Fibroblast of lung (primary cell): ENCODE results near the gene MYH10. TPM values are rescaled to one million over a fixed set of nuclear protein-coding genes. Genes with fewer than 3 reads are reported as not detected.

Experiments used
- DNase-seq, 2 donors: peaks; one replicate each; pipeline versions ENCODE4 v3.0.0 to v3.0.0-alpha.2; 2010; ENCODE audit warnings: low read depth in 2 of 2
- H2AFZ ChIP-seq: 2 replicates; pipeline ENCODE4 v1.5.1; 2012; ENCODE audit warnings: low read length, control low read depth, inconsistent platforms
- H3K27ac ChIP-seq: 2 replicates; pipeline ENCODE4 v1.5.1; 2011; ENCODE audit warnings: low read length, control low read depth; ENCODE audit not compliant: insufficient read depth
- H3K27me3 ChIP-seq: 2 replicates; pipeline ENCODE4 v1.5.1; 2011; ENCODE audit warnings: mild to moderate bottlenecking, low read length; ENCODE audit not compliant: control insufficient read depth, insufficient read depth
- H3K36me3 ChIP-seq: 2 replicates; pipeline ENCODE4 v1.5.1; 2011; ENCODE audit warnings: low read length; ENCODE audit not compliant: control insufficient read depth, insufficient read depth
- H3K4me1 ChIP-seq: 2 replicates; pipeline ENCODE4 v1.5.1; 2011; ENCODE audit warnings: low read length; ENCODE audit not compliant: control insufficient read depth, insufficient read depth; ENCODE audit errors: extremely low read depth
- H3K4me2 ChIP-seq: 2 replicates; pipeline ENCODE4 v1.5.1; 2011; ENCODE audit warnings: low read length, control low read depth; ENCODE audit not compliant: insufficient read depth; ENCODE audit errors: extremely low read depth
- H3K4me3 ChIP-seq, 4 experiments: fragments of 200-600 bp in 1 of 4; sonication (generic) in 1 of 4; replicated peaks in 1 of 4; 2 replicates each; pipeline ENCODE4 v1.5.1; 2011 to 2016; ENCODE audit warnings: low read length in 4 of 4, low read depth in 3 of 4, mild to moderate bottlenecking in 3 of 4, control low read depth in 2 of 4, inconsistent platforms in 1 of 4, mixed read lengths in 1 of 4; ENCODE audit not compliant: insufficient read depth in 1 of 4; ENCODE audit errors: control extremely low read depth in 1 of 4
- H3K79me2 ChIP-seq: 2 replicates; pipeline ENCODE4 v1.5.1; 2012; ENCODE audit warnings: mild to moderate bottlenecking, low read length, inconsistent platforms; ENCODE audit not compliant: control insufficient read depth, insufficient read depth
- H3K9ac ChIP-seq: 2 replicates; pipeline ENCODE4 v1.5.1; 2011; ENCODE audit warnings: mild to moderate bottlenecking, low read length, control low read depth; ENCODE audit not compliant: insufficient read depth
- H3K9me3 ChIP-seq: 2 replicates; pipeline ENCODE4 v1.5.1; 2012; ENCODE audit warnings: low read depth, low read length; ENCODE audit not compliant: control insufficient read depth, insufficient read depth
- H4K20me1 ChIP-seq: 2 replicates; pipeline ENCODE4 v1.5.1; 2011; ENCODE audit warnings: low read length; ENCODE audit not compliant: control insufficient read depth, insufficient read depth; ENCODE audit errors: extremely low read depth
- EZH2 ChIP-seq: IDR thresholded peaks from 2 replicates; pipeline ENCODE4 v1.5.1; 2012; ENCODE audit warnings: low read length, control low read depth, mild to moderate bottlenecking; ENCODE audit errors: missing control alignments
- polyA plus RNA-seq, 2 donors: library from polyadenylated mRNA; depleted of rRNA in 1 of 2; stranded (reverse) in 1 of 2; unstranded in 1 of 2; fragments of >200 nt; gene quantifications; 2 replicates each; pipeline ENCODE4 v1.2.1, GENCODE V29; 2011 to 2012; ENCODE audit warnings: missing spikeins in 1 of 2
- total RNA-seq: library from RNA; depleted of rRNA; stranded (reverse); fragments of >200 nt; gene quantifications from 2 replicates; pipeline ENCODE4 v1.2.1, GENCODE V29; 2014
- TF ChIP-seq, protein P1 (sequence below), 2 donors: IDR thresholded peaks in 1 of 2; conservative IDR thresholded peaks in 1 of 2; 1 replicate in 1 of 2; 2 replicates in 1 of 2; pipeline ENCODE4 v1.5.1; 2011 to 2012; ENCODE audit warnings: low read length in 2 of 2, control low read depth in 1 of 2, inconsistent platforms in 1 of 2, low read depth in 1 of 2, mild to moderate bottlenecking in 1 of 2

Gene MYH10
- total and polyA plus RNA-seq, 2 donors (not counting 1 experiment from before 2014, with no cell fraction given) = 54.6 to 104 TPM

DNA sequence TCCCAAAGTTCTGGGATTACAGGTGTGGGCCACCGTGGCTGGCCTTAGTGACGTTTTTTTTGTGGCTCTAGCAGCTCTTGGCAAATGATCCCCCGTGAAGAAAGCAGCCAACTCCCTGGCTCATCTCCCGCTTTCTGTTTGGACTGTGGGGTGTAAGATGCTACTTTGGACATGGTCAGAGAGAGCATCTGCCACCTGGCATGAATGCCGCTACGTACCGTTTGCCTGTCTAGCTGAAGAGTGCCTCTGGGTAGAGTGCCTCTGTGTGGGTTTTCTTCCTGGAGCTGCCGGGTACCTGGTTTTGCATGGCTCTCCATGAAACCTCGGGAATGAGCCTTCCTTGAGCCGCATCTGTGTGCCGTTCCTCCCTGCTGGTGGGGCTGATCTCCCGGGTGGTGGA, 160.6 kb downstream of the MYH10 start:
- no peak overlapping the region for H3K4me2 ChIP-seq
- no peak overlapping the region for H2AFZ ChIP-seq
- peaks cover 32% of the 10 kb centered on the region for H3K36me3 ChIP-seq
- H3K9me3 ChIP-seq = no peaks in the 10 kb centered on the region
- H3K4me1 ChIP-seq = peaks cover 8% of the 10 kb centered on the region
- H4K20me1 ChIP-seq = no peaks in the 10 kb centered on the region
- H3K27me3 ChIP-seq = no peaks in the 10 kb centered on the region
- H3K79me2 ChIP-seq = peaks cover 19% of the 10 kb centered on the region
- H3K4me3 ChIP-seq = no peak overlapping the region
- no peak for TF ChIP-seq EZH2
- TF ChIP-seq, protein P1, sequence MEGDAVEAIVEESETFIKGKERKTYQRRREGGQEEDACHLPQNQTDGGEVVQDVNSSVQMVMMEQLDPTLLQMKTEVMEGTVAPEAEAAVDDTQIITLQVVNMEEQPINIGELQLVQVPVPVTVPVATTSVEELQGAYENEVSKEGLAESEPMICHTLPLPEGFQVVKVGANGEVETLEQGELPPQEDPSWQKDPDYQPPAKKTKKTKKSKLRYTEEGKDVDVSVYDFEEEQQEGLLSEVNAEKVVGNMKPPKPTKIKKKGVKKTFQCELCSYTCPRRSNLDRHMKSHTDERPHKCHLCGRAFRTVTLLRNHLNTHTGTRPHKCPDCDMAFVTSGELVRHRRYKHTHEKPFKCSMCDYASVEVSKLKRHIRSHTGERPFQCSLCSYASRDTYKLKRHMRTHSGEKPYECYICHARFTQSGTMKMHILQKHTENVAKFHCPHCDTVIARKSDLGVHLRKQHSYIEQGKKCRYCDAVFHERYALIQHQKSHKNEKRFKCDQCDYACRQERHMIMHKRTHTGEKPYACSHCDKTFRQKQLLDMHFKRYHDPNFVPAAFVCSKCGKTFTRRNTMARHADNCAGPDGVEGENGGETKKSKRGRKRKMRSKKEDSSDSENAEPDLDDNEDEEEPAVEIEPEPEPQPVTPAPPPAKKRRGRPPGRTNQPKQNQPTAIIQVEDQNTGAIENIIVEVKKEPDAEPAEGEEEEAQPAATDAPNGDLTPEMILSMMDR (conservative IDR thresholded peaks at IDR 0.05 in 1 of 2, IDR thresholded peaks at IDR 0.05 in 1 of 2; ENCODE audit: low read depth in 1 of 2, low read length in 2 of 2) = no peak
- no peak overlapping the region for H3K9ac ChIP-seq
- DNase-seq = no peak
- H3K27ac ChIP-seq = peak overlapping the region; percentile 14

- Histone ChIP-seq H3K79me2 (peaks cover 23% of the 10 kb centered on the region), H3K4me1 (peaks cover 8% of the 10 kb centered on the region), H2AFZ (no peak overlapping the region), H3K27me3 (no peaks in the 10 kb centered on the region), H4K20me1 (no peaks in the 10 kb centered on the region), H3K4me3 (no peak overlapping the region), H3K9me3 (no peaks in the 10 kb centered on the region), H3K9ac (no peak overlapping the region), H3K4me2 (no peak overlapping the region), H3K36me3 (peaks cover 29% of the 10 kb centered on the region), H3K27ac (no peak overlapping the region)
- TF ChIP-seq EZH2 = no peak
- TF ChIP-seq, protein P1 (conservative IDR thresholded peaks at IDR 0.05 in 1 of 2, IDR thresholded peaks at IDR 0.05 in 1 of 2; ENCODE audit: low read depth in 1 of 2, low read length in 2 of 2) = no peak
- DNase-seq = no peak
Observed at GRCh38 chr17:8468980-8469379, 161.5 kb downstream of the MYH10 start.

DNA sequence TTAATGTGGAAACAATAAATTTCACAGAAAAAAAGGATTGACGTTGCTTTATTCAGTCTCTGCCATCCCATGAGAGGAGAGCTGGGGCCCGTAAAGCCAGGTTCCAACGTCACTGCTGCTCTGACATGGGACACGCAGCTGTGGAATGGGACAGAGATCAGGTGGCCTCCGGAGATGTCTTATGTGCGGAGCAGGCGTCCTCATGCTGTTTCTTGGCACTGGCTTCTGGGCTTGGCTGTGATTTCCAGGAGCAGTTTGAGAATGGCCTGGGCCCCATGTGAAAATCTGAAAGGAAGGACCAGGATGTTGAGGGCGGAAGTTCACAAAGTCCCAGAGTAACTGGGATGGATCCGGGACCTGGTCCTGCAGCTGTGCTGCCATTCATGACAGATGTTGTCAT, 162.4 kb downstream of the MYH10 start:
- TF ChIP-seq, protein P1 (conservative IDR thresholded peaks at IDR 0.05 in 1 of 2, IDR thresholded peaks at IDR 0.05 in 1 of 2; ENCODE audit: low read depth in 1 of 2, low read length in 2 of 2) = no peak
- TF ChIP-seq EZH2 = no peak
- Histone ChIP-seq H4K20me1 (no peaks in the 10 kb centered on the region), H3K4me2 (no peak overlapping the region), H3K4me3 (no peak overlapping the region), H3K36me3 (peaks cover 29% of the 10 kb centered on the region), H3K9me3 (no peaks in the 10 kb centered on the region), H3K4me1 (peaks cover 8% of the 10 kb centered on the region), H3K27ac (no peak overlapping the region), H3K79me2 (peaks cover 30% of the 10 kb centered on the region), H3K9ac (no peak overlapping the region), H3K27me3 (no peaks in the 10 kb centered on the region), H2AFZ (no peak overlapping the region)
- DNase-seq = no peak
